ENCODE results near the gene MAP3K13. TPM values are rescaled to one million over a fixed set of nuclear protein-coding genes. Genes with fewer than 3 reads are reported as not detected.

The MAP3K13 gene
- total RNA-seq, 2 donors from 2014 or later = 34.0 to 46.9 TPM

DNA sequence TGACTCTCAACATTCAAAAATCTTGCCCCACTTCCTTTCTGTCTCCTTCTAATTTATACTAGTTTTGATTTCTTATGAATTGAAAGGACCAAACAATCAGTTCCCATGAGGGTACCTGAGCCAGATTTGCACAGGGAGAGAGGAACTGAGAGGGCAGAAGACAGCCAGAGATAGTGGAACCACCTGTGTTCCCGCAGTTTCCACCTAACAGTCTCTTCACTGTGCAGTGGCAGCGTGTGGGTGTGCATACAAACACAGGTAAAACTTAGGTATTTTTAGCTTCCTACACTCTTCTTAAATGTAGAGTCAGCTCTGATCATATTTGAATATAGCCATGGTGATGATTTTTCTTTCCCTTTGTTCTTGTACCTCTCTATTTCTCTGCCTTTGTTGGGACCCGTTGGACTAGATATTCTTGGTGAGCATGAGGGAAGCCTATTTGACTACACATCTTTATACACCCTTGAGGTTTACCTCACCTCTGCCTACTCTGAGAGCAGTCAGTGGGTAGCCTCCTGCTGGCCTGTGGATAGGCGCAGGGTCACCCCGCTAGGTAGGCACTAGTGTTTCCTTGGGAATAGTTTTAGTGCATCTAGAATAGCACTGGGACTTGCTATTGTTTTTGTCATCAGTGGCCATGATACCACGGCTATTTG lies 58.8 kb downstream of the MAP3K13 start:
- Histone ChIP-seq H3K4me1 (no peaks in the 10 kb centered on the region), H3K27ac (peak overlapping the region; percentile 19)

DNA sequence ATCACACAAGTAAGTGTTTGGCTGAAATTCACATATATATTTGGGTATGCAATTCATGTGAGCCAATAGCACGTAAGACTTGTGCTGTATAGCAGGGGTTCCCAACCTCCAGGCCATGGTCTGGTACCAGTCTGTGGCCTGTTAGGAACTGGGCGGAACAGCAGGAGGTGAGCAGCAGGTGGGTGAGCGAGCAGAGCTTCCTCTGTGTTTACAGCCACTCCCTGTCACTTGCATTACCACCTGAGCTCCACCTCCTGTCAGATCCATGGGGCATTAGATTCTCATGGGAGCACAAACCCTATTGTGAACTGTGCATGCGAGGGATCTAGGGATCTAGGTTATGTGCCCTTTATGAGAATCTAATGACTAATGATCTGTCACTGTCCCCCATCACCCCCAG lies 59.7 kb downstream of the MAP3K13 start:
- Histone ChIP-seq H3K27ac (no peak overlapping the region), H3K4me1 (no peaks in the 10 kb centered on the region), H3K4me3 (no peak overlapping the region), H3K9me3 (no peaks in the 10 kb centered on the region), H3K36me3 (no peaks in the 10 kb centered on the region), H3K9ac (ENCODE audit: low read depth in 2 of 2, low read length in 2 of 2) (no peak overlapping the region), H3K27me3 (no peaks in the 10 kb centered on the region)
- intact Hi-C loops (cut with DNase I) = no loop called here
- DNase-seq = peak; percentile 55
- TF ChIP-seq, protein P1, sequence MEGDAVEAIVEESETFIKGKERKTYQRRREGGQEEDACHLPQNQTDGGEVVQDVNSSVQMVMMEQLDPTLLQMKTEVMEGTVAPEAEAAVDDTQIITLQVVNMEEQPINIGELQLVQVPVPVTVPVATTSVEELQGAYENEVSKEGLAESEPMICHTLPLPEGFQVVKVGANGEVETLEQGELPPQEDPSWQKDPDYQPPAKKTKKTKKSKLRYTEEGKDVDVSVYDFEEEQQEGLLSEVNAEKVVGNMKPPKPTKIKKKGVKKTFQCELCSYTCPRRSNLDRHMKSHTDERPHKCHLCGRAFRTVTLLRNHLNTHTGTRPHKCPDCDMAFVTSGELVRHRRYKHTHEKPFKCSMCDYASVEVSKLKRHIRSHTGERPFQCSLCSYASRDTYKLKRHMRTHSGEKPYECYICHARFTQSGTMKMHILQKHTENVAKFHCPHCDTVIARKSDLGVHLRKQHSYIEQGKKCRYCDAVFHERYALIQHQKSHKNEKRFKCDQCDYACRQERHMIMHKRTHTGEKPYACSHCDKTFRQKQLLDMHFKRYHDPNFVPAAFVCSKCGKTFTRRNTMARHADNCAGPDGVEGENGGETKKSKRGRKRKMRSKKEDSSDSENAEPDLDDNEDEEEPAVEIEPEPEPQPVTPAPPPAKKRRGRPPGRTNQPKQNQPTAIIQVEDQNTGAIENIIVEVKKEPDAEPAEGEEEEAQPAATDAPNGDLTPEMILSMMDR (IDR thresholded peaks at IDR 0.05) = no peak

More for the DNA sequence above, 58.8 kb downstream of the MAP3K13 start:
- Histone ChIP-seq H3K27me3 (no peaks in the 10 kb centered on the region), H3K36me3 (no peaks in the 10 kb centered on the region), H3K9ac (ENCODE audit: low read depth in 2 of 2, low read length in 2 of 2) (no peak overlapping the region), H3K9me3 (no peaks in the 10 kb centered on the region), H3K4me3 (no peak overlapping the region)
- no peak for DNase-seq
- TF ChIP-seq, protein P1 (IDR thresholded peaks at IDR 0.05) = no peak
- intact Hi-C loops (cut with DNase I) = no loop called here

DNA sequence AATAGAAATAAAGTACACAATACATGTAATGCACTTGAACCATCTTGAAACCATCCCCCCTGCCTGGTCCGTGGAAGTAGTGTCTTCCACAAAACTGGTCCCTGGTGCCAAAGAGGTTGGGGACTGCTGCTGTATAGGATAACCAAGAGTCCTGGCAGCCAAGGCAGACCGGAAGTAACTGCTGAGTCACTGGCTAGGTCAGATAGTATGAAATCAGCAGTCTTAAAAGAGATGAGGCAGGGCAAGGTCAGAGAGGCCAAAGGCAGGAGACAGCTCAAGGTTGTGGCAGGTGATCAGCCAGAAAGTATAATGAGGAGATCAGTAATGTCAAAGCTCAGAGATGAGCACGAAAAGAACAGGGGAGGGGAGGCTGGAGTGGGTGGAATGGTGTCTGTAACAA lies 60.2 kb downstream of the MAP3K13 start:
- Histone ChIP-seq H3K9ac (ENCODE audit: low read depth in 2 of 2, low read length in 2 of 2) (no peak overlapping the region), H3K9me3 (no peaks in the 10 kb centered on the region), H3K4me1 (no peaks in the 10 kb centered on the region), H3K4me3 (no peak overlapping the region), H3K27ac (no peak overlapping the region), H3K36me3 (no peaks in the 10 kb centered on the region), H3K27me3 (no peaks in the 10 kb centered on the region)
- DNase-seq = peak; percentile 62
- intact Hi-C loops (cut with DNase I) = no loop called here
- TF ChIP-seq, protein P1 (IDR thresholded peaks at IDR 0.05) = no peak

DNA sequence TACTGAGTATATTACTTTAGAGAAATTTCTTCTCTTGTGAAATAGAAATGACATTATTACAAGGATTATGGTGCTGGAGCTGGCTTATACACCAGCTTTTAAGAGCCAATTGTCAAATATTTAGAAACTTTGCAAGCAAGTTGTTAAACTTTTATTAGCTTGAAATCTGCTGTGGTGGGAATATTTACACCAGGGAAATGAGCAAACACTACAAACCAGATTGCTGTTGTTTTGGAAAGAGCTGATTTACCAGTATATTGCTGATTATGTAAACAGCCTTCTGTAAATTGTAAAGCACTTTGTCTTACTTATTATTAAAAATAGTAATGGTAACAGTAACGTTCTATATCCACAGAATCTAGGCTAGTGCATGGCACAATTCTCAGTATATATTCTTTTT lies 61.5 kb downstream of the MAP3K13 start:
- Histone ChIP-seq H3K27ac (no peak overlapping the region), H3K9me3 (no peaks in the 10 kb centered on the region), H3K27me3 (no peaks in the 10 kb centered on the region), H3K4me3 (no peak overlapping the region), H3K4me1 (no peaks in the 10 kb centered on the region), H3K36me3 (no peaks in the 10 kb centered on the region), H3K9ac (ENCODE audit: low read depth in 2 of 2, low read length in 2 of 2) (no peak overlapping the region)
- DNase-seq = no peak
- TF ChIP-seq, protein P1 (IDR thresholded peaks at IDR 0.05) = no peak
- intact Hi-C loops (cut with DNase I) = no loop called here

DNA sequence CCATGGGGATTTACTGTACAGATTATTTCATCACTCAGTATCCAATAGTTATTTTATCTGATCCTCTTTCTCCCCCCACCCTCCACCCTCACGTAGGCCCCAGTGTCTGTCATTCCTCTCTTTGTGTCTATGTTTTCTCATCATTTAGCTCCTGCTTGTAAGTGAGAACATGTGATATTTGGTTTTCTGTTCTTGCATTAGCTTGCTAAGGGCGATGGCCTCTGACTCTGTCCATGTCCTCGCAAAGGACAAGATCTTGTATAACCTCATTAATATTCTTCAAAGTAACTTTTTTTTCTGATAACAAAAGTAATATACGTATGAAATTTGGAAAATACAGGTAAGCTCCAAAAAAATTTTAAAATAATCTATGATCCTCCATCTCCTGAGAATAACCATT lies 67.4 kb downstream of the MAP3K13 start:
- H3K27me3 ChIP-seq = no peaks in the 10 kb centered on the region
- TF ChIP-seq, protein P1 (IDR thresholded peaks at IDR 0.05) = no peak

More for the DNA sequence above, 67.4 kb downstream of the MAP3K13 start:
- Histone ChIP-seq H3K4me1 (no peaks in the 10 kb centered on the region), H3K9ac (ENCODE audit: low read depth in 2 of 2, low read length in 2 of 2) (no peak overlapping the region), H3K27ac (no peak overlapping the region), H3K36me3 (no peaks in the 10 kb centered on the region), H3K9me3 (no peaks in the 10 kb centered on the region), H3K4me3 (no peak overlapping the region)
- no peak for DNase-seq
- intact Hi-C loops (cut with DNase I) = no loop called here

Data from colonic mucosa (tissue), 4 donors.